Adrenal gland (tissue), 12 donors: ENCODE data around the gene MACROH2A2. TPM values are rescaled to one million over a fixed set of nuclear protein-coding genes. Genes with fewer than 3 reads are reported as not detected.

ENCODE experiments used
- DNase-seq, 7 donors: peaks; one replicate each; pipeline ENCODE4 v3.0.0-alpha.2; 2019 to 2020
- H3K27ac ChIP-seq, 5 donors: fragments of 200-600 bp; sonication (generic) in 4 of 5; 1 replicate in 3 of 5; 2 replicates in 2 of 5; pipeline versions ENCODE4 v1.5.1 to v1.8.0; 2016 to 2020; ENCODE audit warnings: mild to moderate bottlenecking in 1 of 5
- H3K27me3 ChIP-seq: fragments of 200-600 bp; 2 replicates; pipeline ENCODE4 v1.8.0; 2021
- H3K36me3 ChIP-seq, 2 donors: fragments of 200-600 bp; replicated peaks in 1 of 2; 1 replicate in 1 of 2; 2 replicates in 1 of 2; pipeline versions ENCODE4 v1.5.1 to v1.8.0; 2018 to 2022
- H3K4me1 ChIP-seq, 2 donors: fragments of 200-600 bp; replicated peaks in 1 of 2; 1 replicate in 1 of 2; 2 replicates in 1 of 2; pipeline versions ENCODE4 v1.5.1 to v1.8.0; 2018 to 2021
- H3K4me3 ChIP-seq, 4 donors: fragments of 200-600 bp; sonication (generic) in 3 of 4; one replicate each; pipeline ENCODE4 v1.5.1; 2016 to 2018
- H3K9me3 ChIP-seq, 3 donors: fragments of 200-600 bp; sonication (generic) in 1 of 3; replicated peaks in 1 of 3; 1 replicate in 2 of 3; 2 replicates in 1 of 3; pipeline versions ENCODE4 v1.5.1 to v1.8.0; 2016 to 2021
- POLR2A ChIP-seq, 2 donors: fragments of 450-650 bp; IDR thresholded peaks; one replicate each; pipeline ENCODE4 v1.6.1; 2017; ENCODE audit warnings: antibody characterized with exemption in 2 of 2, mild to moderate bottlenecking in 2 of 2, moderate library complexity in 1 of 2
- WGBS, 4 donors: extraction: QIAGEN DNeasy Blood & Tissue Kit in 2 of 4; methylation state at CpG; one replicate each; pipeline versions ENCODE4 v1.1.5 to v1.1.7; 2013 to 2017; 5-methylcytosine and 5-hydroxymethylcytosine counted together
- intact Hi-C, 2 donors: fragments of 100-400 bp; cut with DNase I; formaldehyde crosslinking; loops; one replicate each; pipeline versions ENCODE4 v1.14.1 to v1.15.0; 2022 to 2023
- polyA plus RNA-seq, 3 donors: library from polyadenylated mRNA; stranded (reverse); fragments of 200-250 nt in 2 of 3; fragments of 350-450 nt in 1 of 3; fragmentation: Illumina TruSeq in 1 of 3; extraction: RNeasy Lipid Tissue Mini Kit (QIAGEN cat#74804) in 1 of 3; gene quantifications; one replicate each; pipeline ENCODE4 v1.2.3, GENCODE V29; 2013 to 2014
- total RNA-seq, 9 donors: library from RNA; depleted of rRNA in 4 of 9; stranded (reverse); fragments of >200 nt in 4 of 9; fragments of 120-200 nt in 1 of 9; fragmentation: NEBNext Ultra II Directional in 1 of 9; extraction: Animal tissue kit (Norgen Biotek cat#: 25700) in 1 of 9; gene quantifications; one replicate each; pipeline versions ENCODE4 v1.1.0 to v1.2.4, GENCODE V29; 2013 to 2023
- TF ChIP-seq, protein P1 (sequence below), 6 experiments: fragments of 450-650 bp in 4 of 6; fragments of 200-600 bp in 2 of 6; sonication (generic) in 1 of 6; IDR thresholded peaks; 1 replicate in 5 of 6; 2 replicates in 1 of 6; pipeline versions ENCODE4 v1.5.1 to v1.8.0; 2016 to 2021; ENCODE audit warnings: antibody characterized with exemption in 6 of 6, mild to moderate bottlenecking in 2 of 6, moderate library complexity in 1 of 6
- donor health status: healthy with polysubstance abuse.
- donor health status: Bipolar disorder and iron deficiency.
- donor health status: DM: yes; HTN: yes; CAD: no.
- donor health status: DM: no; HTN: no; CAD: no.
- donor health status: DM: no; HTN: no; CAD: no.
- donor health status: DM: yes; HTN: yes; CAD: no.

Gene MACROH2A2
- total and polyA plus RNA-seq, 12 donors = 1.8 to 28.1 (median 3.3) TPM

DNA sequence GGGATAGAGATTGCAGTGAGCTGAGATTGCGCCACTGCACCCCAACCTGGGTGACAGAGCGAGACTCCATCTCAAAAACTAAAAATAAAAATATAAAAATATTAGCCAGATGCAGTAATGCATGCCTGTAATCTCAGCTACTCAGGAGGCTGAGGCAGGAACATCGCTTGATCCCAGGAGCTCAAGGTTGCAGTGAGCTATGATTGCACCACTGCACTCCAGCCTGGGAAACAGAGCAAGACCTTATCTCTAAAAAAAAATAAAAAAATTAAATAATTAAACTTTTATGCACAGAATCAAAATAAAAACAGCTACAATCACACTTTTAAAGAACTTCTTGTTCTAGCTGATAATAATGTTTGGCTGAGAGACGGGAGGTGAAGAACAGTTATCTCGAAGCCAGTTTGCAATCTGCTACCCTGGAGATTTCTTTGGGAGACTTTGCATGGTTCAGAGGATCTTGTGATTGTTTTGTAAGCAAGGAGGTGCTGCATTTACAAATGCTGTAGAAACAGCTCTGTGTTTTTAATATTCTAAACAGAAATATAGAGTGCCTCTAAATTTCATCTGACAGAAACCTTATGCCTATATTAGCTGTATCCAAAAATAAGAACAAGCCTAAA, 19.9 kb upstream of the MACROH2A2 start:
- no peak overlapping the region for H3K27ac ChIP-seq
- no peaks in the 10 kb centered on the region for H3K4me1 ChIP-seq
- intact Hi-C loops = no loop called here
- TF ChIP-seq, protein P1, sequence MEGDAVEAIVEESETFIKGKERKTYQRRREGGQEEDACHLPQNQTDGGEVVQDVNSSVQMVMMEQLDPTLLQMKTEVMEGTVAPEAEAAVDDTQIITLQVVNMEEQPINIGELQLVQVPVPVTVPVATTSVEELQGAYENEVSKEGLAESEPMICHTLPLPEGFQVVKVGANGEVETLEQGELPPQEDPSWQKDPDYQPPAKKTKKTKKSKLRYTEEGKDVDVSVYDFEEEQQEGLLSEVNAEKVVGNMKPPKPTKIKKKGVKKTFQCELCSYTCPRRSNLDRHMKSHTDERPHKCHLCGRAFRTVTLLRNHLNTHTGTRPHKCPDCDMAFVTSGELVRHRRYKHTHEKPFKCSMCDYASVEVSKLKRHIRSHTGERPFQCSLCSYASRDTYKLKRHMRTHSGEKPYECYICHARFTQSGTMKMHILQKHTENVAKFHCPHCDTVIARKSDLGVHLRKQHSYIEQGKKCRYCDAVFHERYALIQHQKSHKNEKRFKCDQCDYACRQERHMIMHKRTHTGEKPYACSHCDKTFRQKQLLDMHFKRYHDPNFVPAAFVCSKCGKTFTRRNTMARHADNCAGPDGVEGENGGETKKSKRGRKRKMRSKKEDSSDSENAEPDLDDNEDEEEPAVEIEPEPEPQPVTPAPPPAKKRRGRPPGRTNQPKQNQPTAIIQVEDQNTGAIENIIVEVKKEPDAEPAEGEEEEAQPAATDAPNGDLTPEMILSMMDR (IDR thresholded peaks at IDR 0.05) = no peak
- no peak for TF ChIP-seq POLR2A (IDR thresholded peaks at IDR 0.05)
- no peaks in the 10 kb centered on the region for H3K27me3 ChIP-seq
- WGBS, 4 donors = 75 to 80% (median 78%) methylated on average over 5 of the region's 5 CpGs
- DNase-seq = no peak
- H3K4me3 ChIP-seq = no peak overlapping the region
- H3K36me3 ChIP-seq = no peaks in the 10 kb centered on the region
- H3K9me3 ChIP-seq = peaks cover 0 to 8% (median 0%) of the 10 kb centered on the region in 3 donors

DNA sequence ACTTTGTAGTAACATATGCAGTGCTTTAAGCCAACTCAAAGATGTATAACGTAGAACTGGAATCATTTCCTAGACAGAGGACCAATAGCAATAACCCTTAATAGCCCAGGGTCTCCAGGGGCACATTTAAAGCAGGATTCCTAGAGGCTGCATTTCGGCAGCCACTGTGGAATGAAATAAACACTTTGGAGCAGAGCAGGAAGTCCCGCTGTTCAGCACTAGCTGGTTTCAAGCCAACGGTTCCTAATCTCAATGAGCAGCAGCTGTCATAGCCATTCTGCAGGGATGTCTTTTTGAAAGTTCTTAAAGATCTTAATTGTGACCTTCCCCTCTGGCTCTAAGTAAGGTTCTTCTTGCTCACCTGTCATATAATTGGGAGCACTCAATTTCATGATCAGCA, 18.4 kb upstream of the MACROH2A2 start:
- TF ChIP-seq, protein P1 (IDR thresholded peaks at IDR 0.05) = no peak
- no peak for TF ChIP-seq POLR2A (IDR thresholded peaks at IDR 0.05)
- Histone ChIP-seq H3K36me3 (no peaks in the 10 kb centered on the region), H3K4me3 (no peak overlapping the region), H3K27ac (no peak overlapping the region), H3K9me3 (peaks cover 0 to 8% (median 0%) of the 10 kb centered on the region in 3 donors), H3K27me3 (no peaks in the 10 kb centered on the region), H3K4me1 (no peaks in the 10 kb centered on the region)
- intact Hi-C loops = no loop called here
- DNase-seq = no peak
- 28 to 36% (median 31%) methylated on average over 4 of the region's 4 CpGs for WGBS, 4 donors

DNA sequence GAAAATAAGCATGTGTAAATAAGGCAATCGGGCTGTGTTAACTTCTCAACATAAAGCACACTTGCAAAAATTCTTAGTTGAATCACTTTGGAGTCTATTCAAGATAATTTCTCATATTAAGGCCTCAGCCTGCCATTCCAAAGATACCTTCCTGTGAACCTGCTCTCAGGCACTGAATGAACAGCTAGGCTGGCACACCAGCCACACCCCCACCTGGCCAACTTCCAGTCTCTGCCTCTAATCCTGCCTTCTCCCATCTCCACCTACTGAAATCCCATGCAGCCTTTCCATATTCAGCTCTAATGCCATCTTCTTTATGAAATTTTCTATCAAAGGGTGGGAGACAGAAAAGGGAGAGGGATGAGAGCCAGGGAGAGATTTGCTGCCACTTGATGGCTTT, 17.1 kb upstream of the MACROH2A2 start:
- DNase-seq = no peak
- WGBS, 4 donors = 70 to 86% (median 79%) methylated on average over 1 of the region's 1 CpG
- no peak overlapping the region for H3K4me3 ChIP-seq
- peaks cover 0 to 8% (median 0%) of the 10 kb centered on the region in 3 donors for H3K9me3 ChIP-seq
- intact Hi-C loops = no loop called here
- H3K4me1 ChIP-seq = no peaks in the 10 kb centered on the region
- no peaks in the 10 kb centered on the region for H3K36me3 ChIP-seq
- TF ChIP-seq, protein P1 (IDR thresholded peaks at IDR 0.05) = no peak
- no peak for TF ChIP-seq POLR2A (IDR thresholded peaks at IDR 0.05)
- H3K27me3 ChIP-seq = no peaks in the 10 kb centered on the region
- no peak overlapping the region for H3K27ac ChIP-seq

DNA sequence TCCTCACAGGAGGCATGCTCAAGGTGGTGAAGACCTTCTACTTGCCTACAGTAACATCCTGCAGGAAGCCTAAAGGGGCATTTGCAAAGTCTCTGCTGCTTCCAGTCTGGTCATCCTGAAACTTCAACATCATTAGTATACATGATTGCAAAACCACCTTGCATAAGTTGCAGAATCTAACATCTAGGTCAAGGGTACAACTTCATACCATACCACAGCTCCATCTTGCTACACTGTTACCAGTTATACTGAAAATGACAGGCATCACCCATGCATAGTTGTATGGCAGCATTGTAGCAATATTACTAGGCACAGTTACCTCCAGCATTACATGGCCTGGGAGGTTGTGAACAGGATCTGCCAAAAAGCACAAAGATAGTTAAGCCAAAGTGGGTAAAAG, 13.7 kb upstream of the MACROH2A2 start:
- Histone ChIP-seq H3K4me1 (no peaks in the 10 kb centered on the region), H3K27me3 (peaks cover 5% of the 10 kb centered on the region), H3K4me3 (no peak overlapping the region), H3K9me3 (no peaks in the 10 kb centered on the region), H3K27ac (no peak overlapping the region), H3K36me3 (no peaks in the 10 kb centered on the region)
- intact Hi-C loops = no loop called here
- DNase-seq = no peak
- TF ChIP-seq, protein P1 (IDR thresholded peaks at IDR 0.05) = no peak
- no peak for TF ChIP-seq POLR2A (IDR thresholded peaks at IDR 0.05)
